ENCODE results near the gene GABRG2.

The GABRG2 gene

GRCh38 chr5:162193012-162193411 is 125.4 kb downstream of the GABRG2 start:
- no peak for DNase-seq (ENCODE audit: low spot score)

DNA sequence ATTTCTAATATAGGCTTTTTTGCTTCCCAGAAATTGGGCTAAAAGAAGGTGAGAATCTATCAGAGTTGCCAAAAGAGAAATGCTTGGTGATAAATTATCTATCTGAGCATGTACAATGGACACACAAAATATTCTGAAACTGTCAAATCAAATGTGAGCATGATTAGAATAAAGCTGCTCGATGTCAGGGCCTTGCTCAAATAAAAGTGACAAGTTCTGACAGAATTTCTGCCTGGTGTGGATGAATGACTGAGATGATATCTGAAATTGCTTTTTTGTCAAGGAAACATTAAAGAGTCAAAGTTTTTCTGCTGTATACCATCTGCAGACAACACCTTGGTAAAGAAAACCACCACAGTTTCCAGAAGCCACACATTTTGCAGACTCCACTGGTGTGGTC is 128.8 kb downstream of the GABRG2 start:
- DNase-seq (ENCODE audit: low spot score), result no peak

GRCh38 chr5:162202285-162202880 is 134.8 kb downstream of the GABRG2 start:
- no peak for DNase-seq (ENCODE audit: low spot score)

Measured in putamen (tissue), 1 donor.